Mucosa of descending colon (tissue), 3 donors: ENCODE measurements around the gene NT5C. TPM values are rescaled to one million over a fixed set of nuclear protein-coding genes. Genes with fewer than 3 reads are reported as not detected.

Experiments used
- ATAC-seq: fragments of 200-7000 bp; cut with Tn5 transposase; one replicate; pipeline ENCODE4 v1.9.1; 2020; ENCODE audit warnings: mild to moderate bottlenecking, moderate library complexity
- DNase-seq, 3 donors: peaks; one replicate each; pipeline ENCODE4 v3.0.0-alpha.2; 2020
- H3K36me3 ChIP-seq: fragments of 200-600 bp; one replicate; pipeline ENCODE4 v1.8.0; 2021; ENCODE audit warnings: low read depth, mild to moderate bottlenecking
- H3K4me1 ChIP-seq: fragments of 200-600 bp; one replicate; pipeline ENCODE4 v1.8.0; 2021; ENCODE audit warnings: low read depth, mild to moderate bottlenecking
- H3K4me3 ChIP-seq: fragments of 200-600 bp; one replicate; pipeline ENCODE4 v1.8.0; 2021; ENCODE audit warnings: mild to moderate bottlenecking
- H3K9me3 ChIP-seq: fragments of 200-600 bp; one replicate; pipeline ENCODE4 v1.8.0; 2021; ENCODE audit warnings: mild to moderate bottlenecking
- intact Hi-C, 2 donors: fragments of 100-400 bp; cut with DNase I in 1 of 2; cut with micrococcal nuclease in 1 of 2; formaldehyde crosslinking; loops; one replicate each; pipeline versions ENCODE4 v1.11.0 to v1.11.1; 2022; cut with DNase I, micrococcal nuclease
- total RNA-seq, 3 donors: library from RNA; stranded (reverse); fragmentation: NEBNext Ultra II Directional in 2 of 3; extraction: Animal tissue kit (Norgen Biotek cat#: 25700) in 2 of 3; gene quantifications; one replicate each; pipeline versions ENCODE4 v1.2.1 to v1.2.4, GENCODE V29; 2021 to 2023
- TF ChIP-seq, protein P1 (sequence below): fragments of 200-600 bp; IDR thresholded peaks from one replicate; pipeline ENCODE4 v1.8.0; 2022; ENCODE audit warnings: antibody characterized with exemption, mild to moderate bottlenecking
- donor health status: DM: no; HTN: no; CAD: no; lungs with moderate emphysema.
- donor health status: DM: no; HTN: no; CAD: no.
- donor health status: DM: no; HTN: yes; CAD: no.

Gene NT5C
- total RNA-seq, 3 donors from 2014 or later, result 57.2 to 97.6 (median 75.4) TPM

DNA sequence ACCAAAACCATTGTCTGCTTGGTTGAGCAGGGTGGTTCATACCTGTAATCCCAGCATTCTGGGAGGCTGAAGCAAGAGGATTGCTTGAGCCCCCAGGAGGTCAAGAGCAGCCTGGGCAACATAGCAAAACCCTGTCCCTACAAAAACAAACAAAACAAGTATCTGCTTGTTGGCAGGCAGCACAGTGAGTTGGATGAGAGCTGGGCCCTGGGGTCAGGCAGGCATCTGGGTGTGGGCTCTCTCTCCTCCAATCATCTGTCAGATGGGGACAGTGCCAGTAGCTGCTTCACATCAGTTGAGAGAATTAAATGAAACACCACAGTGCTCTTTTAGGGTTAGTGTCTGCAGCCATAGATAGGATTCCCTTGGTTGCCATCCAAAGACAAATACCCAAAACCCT, 16.0 kb downstream of the NT5C start:
- Histone ChIP-seq H3K4me1 (peaks cover 51% of the 10 kb centered on the region), H3K36me3 (no peaks in the 10 kb centered on the region), H3K9me3 (no peaks in the 10 kb centered on the region), H3K4me3 (no peak overlapping the region)
- intact Hi-C loops, result loop anchor here (2.0 to 10.0 kb wide), 2 partner anchors 59 to 81 kb away; no protein-coding TSS in a partner anchor
- DNase-seq (peak in 1 of 3 donors; percentile 21), ATAC-seq (no peak)
- TF ChIP-seq, protein P1, sequence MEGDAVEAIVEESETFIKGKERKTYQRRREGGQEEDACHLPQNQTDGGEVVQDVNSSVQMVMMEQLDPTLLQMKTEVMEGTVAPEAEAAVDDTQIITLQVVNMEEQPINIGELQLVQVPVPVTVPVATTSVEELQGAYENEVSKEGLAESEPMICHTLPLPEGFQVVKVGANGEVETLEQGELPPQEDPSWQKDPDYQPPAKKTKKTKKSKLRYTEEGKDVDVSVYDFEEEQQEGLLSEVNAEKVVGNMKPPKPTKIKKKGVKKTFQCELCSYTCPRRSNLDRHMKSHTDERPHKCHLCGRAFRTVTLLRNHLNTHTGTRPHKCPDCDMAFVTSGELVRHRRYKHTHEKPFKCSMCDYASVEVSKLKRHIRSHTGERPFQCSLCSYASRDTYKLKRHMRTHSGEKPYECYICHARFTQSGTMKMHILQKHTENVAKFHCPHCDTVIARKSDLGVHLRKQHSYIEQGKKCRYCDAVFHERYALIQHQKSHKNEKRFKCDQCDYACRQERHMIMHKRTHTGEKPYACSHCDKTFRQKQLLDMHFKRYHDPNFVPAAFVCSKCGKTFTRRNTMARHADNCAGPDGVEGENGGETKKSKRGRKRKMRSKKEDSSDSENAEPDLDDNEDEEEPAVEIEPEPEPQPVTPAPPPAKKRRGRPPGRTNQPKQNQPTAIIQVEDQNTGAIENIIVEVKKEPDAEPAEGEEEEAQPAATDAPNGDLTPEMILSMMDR, result no peak

DNA sequence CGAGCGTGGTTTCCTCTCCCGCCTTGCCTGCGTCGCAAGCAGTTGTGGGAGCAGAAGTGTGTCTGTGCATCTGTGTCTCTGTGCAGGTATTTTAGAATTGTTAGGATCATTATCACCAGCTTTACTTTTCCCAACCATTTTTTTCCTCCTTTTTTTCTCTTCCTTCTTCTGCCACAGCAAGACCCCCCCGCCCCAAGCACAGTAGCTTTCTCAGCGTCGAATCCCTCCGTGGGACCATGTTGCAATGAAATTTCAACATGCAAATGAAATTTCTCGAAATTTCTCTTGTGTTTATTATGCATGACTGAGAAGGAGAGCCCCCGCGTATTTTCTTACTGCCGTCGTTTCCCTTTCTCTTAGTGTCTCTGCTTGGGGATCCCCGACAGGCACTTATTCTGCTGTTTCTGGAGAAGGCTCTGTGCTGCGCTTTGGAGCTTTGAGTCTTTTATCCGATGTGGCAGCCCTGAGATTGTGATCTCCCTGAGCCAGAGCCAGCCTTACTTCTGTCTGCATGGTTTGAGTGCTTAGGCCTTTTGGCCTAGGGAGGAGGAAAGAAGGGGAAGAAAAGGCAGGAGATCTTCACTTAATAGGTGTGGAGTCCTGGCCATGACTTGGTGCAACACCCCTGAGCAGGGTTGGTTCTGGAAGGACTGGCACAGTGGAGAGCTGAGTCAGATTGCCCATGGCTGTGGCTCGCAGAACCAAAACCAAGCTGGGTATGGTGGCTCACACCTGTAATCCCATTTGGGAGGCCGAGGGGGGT, 16.8 kb downstream of the NT5C start:
- Histone ChIP-seq H3K4me3 (no peak overlapping the region), H3K9me3 (no peaks in the 10 kb centered on the region), H3K4me1 (peaks cover 47% of the 10 kb centered on the region), H3K36me3 (no peaks in the 10 kb centered on the region)
- intact Hi-C loops, result loop anchor here (2.0 to 10.0 kb wide), 2 partner anchors 60 to 82 kb away; no protein-coding TSS in a partner anchor
- ATAC-seq (no peak), DNase-seq (peak in 1 of 3 donors; percentile 41)
- TF ChIP-seq, protein P1, result no peak

- no peaks in the 10 kb centered on the region for H3K36me3 ChIP-seq
- H3K4me3 ChIP-seq, result no peak overlapping the region
- H3K4me1 ChIP-seq, result peaks cover 44% of the 10 kb centered on the region
- TF ChIP-seq, protein P1, result peak; percentile 98
- intact Hi-C loops, result loop anchor here (2.0 to 10.0 kb wide), 2 partner anchors 61 to 83 kb away; no protein-coding TSS in a partner anchor
- H3K9me3 ChIP-seq, result no peaks in the 10 kb centered on the region
- DNase-seq (peak; percentile 83 to 98 (median 86)), ATAC-seq (peak; percentile 84)
Measured at GRCh38 chr17:75113798-75114551, 17.6 kb downstream of the NT5C start.

- H3K4me1 ChIP-seq, result peaks cover 32% of the 10 kb centered on the region
- no peaks in the 10 kb centered on the region for H3K36me3 ChIP-seq
- no peak for ATAC-seq
- H3K4me3 ChIP-seq, result no peak overlapping the region
- DNase-seq, result no peak
- intact Hi-C loops, result loop anchor here in 1 of 2 donors (10.0 kb wide), 1 partner anchor 63 kb away; no protein-coding TSS in a partner anchor
- H3K9me3 ChIP-seq, result no peaks in the 10 kb centered on the region
- TF ChIP-seq, protein P1, result no peak
Measured at GRCh38 chr17:75111777-75112335, 19.7 kb downstream of the NT5C start.

DNA sequence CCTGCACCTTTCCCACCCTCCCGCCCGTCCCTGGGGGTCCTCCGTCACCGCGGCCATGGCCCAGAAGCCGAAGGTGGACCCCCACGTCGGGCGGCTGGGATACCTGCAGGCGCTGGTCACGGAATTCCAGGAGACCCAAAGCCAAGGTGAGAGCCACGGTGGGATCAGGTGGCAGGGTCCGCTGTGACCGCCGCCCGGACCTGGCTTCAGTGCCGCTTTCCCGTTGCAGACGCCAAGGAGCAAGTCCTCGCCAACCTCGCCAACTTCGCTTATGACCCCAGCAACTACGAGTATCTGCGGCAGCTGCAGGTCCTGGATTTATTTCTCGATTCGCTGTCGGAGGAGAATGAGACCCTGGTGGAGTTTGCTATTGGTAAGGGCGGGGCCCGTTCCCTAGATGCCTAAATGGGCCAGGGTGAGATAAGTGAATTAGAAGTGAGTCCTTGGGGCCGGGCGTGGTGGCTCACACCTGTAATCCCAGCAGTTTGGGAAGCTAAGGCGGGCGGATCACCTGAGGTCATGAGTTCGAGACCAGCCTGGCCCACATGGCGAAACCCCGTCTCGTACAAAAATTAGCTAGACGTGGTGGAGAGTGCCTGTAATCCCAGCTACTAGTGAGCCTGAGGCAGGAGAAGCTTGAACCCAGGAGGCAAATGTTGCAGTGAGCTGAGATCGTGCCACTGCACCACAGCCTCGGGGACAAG, 21.2 kb downstream of the NT5C start:
- Histone ChIP-seq H3K36me3 (no peaks in the 10 kb centered on the region), H3K4me3 (peak overlapping the region; percentile 48), H3K9me3 (no peaks in the 10 kb centered on the region), H3K4me1 (peaks cover 23% of the 10 kb centered on the region)
- DNase-seq (peak in 2 of 3 donors; percentile 57 to 65), ATAC-seq (peak; percentile 8)
- intact Hi-C loops, result loop anchor here in 1 of 2 donors (10.0 kb wide), 1 partner anchor 64 kb away; no protein-coding TSS in a partner anchor
- TF ChIP-seq, protein P1, result no peak
